Fibroblast of lung (primary cell): Measurements from ENCODE around the gene LIMK2. TPM values are rescaled to one million over a fixed set of nuclear protein-coding genes. Genes with fewer than 3 reads are reported as not detected.

Source experiments
- DNase-seq, 2 donors: peaks; one replicate each; pipeline versions ENCODE4 v3.0.0 to v3.0.0-alpha.2; 2010; ENCODE audit warnings: low read depth in 2 of 2
- H2AFZ ChIP-seq: 2 replicates; pipeline ENCODE4 v1.5.1; 2012; ENCODE audit warnings: low read length, control low read depth, inconsistent platforms
- H3K27ac ChIP-seq: 2 replicates; pipeline ENCODE4 v1.5.1; 2011; ENCODE audit warnings: low read length, control low read depth; ENCODE audit not compliant: insufficient read depth
- H3K27me3 ChIP-seq: 2 replicates; pipeline ENCODE4 v1.5.1; 2011; ENCODE audit warnings: mild to moderate bottlenecking, low read length; ENCODE audit not compliant: control insufficient read depth, insufficient read depth
- H3K36me3 ChIP-seq: 2 replicates; pipeline ENCODE4 v1.5.1; 2011; ENCODE audit warnings: low read length; ENCODE audit not compliant: control insufficient read depth, insufficient read depth
- H3K4me1 ChIP-seq: 2 replicates; pipeline ENCODE4 v1.5.1; 2011; ENCODE audit warnings: low read length; ENCODE audit not compliant: control insufficient read depth, insufficient read depth; ENCODE audit errors: extremely low read depth
- H3K4me2 ChIP-seq: 2 replicates; pipeline ENCODE4 v1.5.1; 2011; ENCODE audit warnings: low read length, control low read depth; ENCODE audit not compliant: insufficient read depth; ENCODE audit errors: extremely low read depth
- H3K4me3 ChIP-seq, 4 experiments: fragments of 200-600 bp in 1 of 4; sonication (generic) in 1 of 4; replicated peaks in 1 of 4; 2 replicates each; pipeline ENCODE4 v1.5.1; 2011 to 2016; ENCODE audit warnings: low read length in 4 of 4, low read depth in 3 of 4, mild to moderate bottlenecking in 3 of 4, control low read depth in 2 of 4, inconsistent platforms in 1 of 4, mixed read lengths in 1 of 4; ENCODE audit not compliant: insufficient read depth in 1 of 4; ENCODE audit errors: control extremely low read depth in 1 of 4
- H3K79me2 ChIP-seq: 2 replicates; pipeline ENCODE4 v1.5.1; 2012; ENCODE audit warnings: mild to moderate bottlenecking, low read length, inconsistent platforms; ENCODE audit not compliant: control insufficient read depth, insufficient read depth
- H3K9ac ChIP-seq: 2 replicates; pipeline ENCODE4 v1.5.1; 2011; ENCODE audit warnings: mild to moderate bottlenecking, low read length, control low read depth; ENCODE audit not compliant: insufficient read depth
- H3K9me3 ChIP-seq: 2 replicates; pipeline ENCODE4 v1.5.1; 2012; ENCODE audit warnings: low read depth, low read length; ENCODE audit not compliant: control insufficient read depth, insufficient read depth
- H4K20me1 ChIP-seq: 2 replicates; pipeline ENCODE4 v1.5.1; 2011; ENCODE audit warnings: low read length; ENCODE audit not compliant: control insufficient read depth, insufficient read depth; ENCODE audit errors: extremely low read depth
- CTCF ChIP-seq, 2 donors: IDR thresholded peaks in 1 of 2; conservative IDR thresholded peaks in 1 of 2; 1 replicate in 1 of 2; 2 replicates in 1 of 2; pipeline ENCODE4 v1.5.1; 2011 to 2012; ENCODE audit warnings: low read length in 2 of 2, control low read depth in 1 of 2, inconsistent platforms in 1 of 2, low read depth in 1 of 2, mild to moderate bottlenecking in 1 of 2
- EZH2 ChIP-seq: IDR thresholded peaks from 2 replicates; pipeline ENCODE4 v1.5.1; 2012; ENCODE audit warnings: low read length, control low read depth, mild to moderate bottlenecking; ENCODE audit errors: missing control alignments
- polyA plus RNA-seq, 2 donors: library from polyadenylated mRNA; depleted of rRNA in 1 of 2; stranded (reverse) in 1 of 2; unstranded in 1 of 2; fragments of >200 nt; gene quantifications; 2 replicates each; pipeline ENCODE4 v1.2.1, GENCODE V29; 2011 to 2012; ENCODE audit warnings: missing spikeins in 1 of 2
- total RNA-seq: library from RNA; depleted of rRNA; stranded (reverse); fragments of >200 nt; gene quantifications from 2 replicates; pipeline ENCODE4 v1.2.1, GENCODE V29; 2014

LIMK2 gene
- total and polyA plus RNA-seq, 2 donors (not counting 1 experiment from before 2014, with no cell fraction given), result 3.4 to 20.0 TPM

- H3K36me3 ChIP-seq, result peaks cover 3% of the 10 kb centered on the region
- TF ChIP-seq EZH2, result no peak
- no peak for TF ChIP-seq CTCF (conservative IDR thresholded peaks at IDR 0.05 in 1 of 2, IDR thresholded peaks at IDR 0.05 in 1 of 2; ENCODE audit: low read depth in 1 of 2, low read length in 2 of 2)
- no peaks in the 10 kb centered on the region for H3K9me3 ChIP-seq
- H3K9ac ChIP-seq, result no peak overlapping the region
- no peak overlapping the region for H3K4me2 ChIP-seq
- no peaks in the 10 kb centered on the region for H3K4me1 ChIP-seq
- no peak for DNase-seq
- H3K27ac ChIP-seq, result no peak overlapping the region
- H4K20me1 ChIP-seq, result no peaks in the 10 kb centered on the region
- no peaks in the 10 kb centered on the region for H3K27me3 ChIP-seq
- no peak overlapping the region for H3K4me3 ChIP-seq
- no peak overlapping the region for H2AFZ ChIP-seq
- H3K79me2 ChIP-seq, result no peaks in the 10 kb centered on the region
Observed at GRCh38 chr22:31323578-31324550, 111.8 kb downstream of the LIMK2 start.

DNA sequence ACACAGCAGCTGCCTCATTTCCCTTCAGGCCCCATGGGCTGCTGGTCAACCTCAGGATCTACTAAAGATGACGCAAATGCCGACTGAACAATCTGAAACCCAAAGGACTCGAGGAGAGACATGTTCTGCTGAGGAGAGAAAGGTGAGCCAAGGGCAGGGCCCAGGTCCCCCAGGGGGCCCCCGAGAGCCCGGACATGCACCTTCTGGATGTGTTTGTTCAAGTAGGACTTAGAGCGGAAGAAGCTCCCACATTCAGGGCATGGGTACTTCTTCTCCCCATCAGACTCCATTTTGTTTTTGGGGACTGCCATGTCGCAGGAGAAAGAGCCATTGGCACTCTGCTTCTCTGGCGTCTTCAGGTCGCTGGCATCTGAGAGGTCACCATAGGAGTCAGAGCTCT is 114.8 kb downstream of the LIMK2 start:
- Histone ChIP-seq H2AFZ (no peak overlapping the region), H3K36me3 (peaks cover 3% of the 10 kb centered on the region), H3K27ac (no peak overlapping the region), H3K9ac (no peak overlapping the region), H3K79me2 (no peaks in the 10 kb centered on the region), H4K20me1 (no peaks in the 10 kb centered on the region), H3K9me3 (no peaks in the 10 kb centered on the region), H3K4me1 (no peaks in the 10 kb centered on the region), H3K4me3 (no peak overlapping the region), H3K4me2 (no peak overlapping the region), H3K27me3 (no peaks in the 10 kb centered on the region)
- no peak for DNase-seq
- TF ChIP-seq EZH2 (no peak), CTCF (conservative IDR thresholded peaks at IDR 0.05 in 1 of 2, IDR thresholded peaks at IDR 0.05 in 1 of 2; ENCODE audit: low read depth in 1 of 2, low read length in 2 of 2) (no peak)

GRCh38 chr22:31327806-31328543 is 115.9 kb downstream of the LIMK2 start:
- no peaks in the 10 kb centered on the region for H3K4me1 ChIP-seq
- TF ChIP-seq EZH2 (no peak), CTCF (conservative IDR thresholded peaks at IDR 0.05 in 1 of 2, IDR thresholded peaks at IDR 0.05 in 1 of 2; ENCODE audit: low read depth in 1 of 2, low read length in 2 of 2) (no peak)

More at GRCh38 chr22:31327806-31328543, 115.9 kb downstream of the LIMK2 start:
- Histone ChIP-seq H3K4me3 (no peak overlapping the region), H4K20me1 (no peaks in the 10 kb centered on the region), H3K27me3 (no peaks in the 10 kb centered on the region), H3K9me3 (no peaks in the 10 kb centered on the region), H3K9ac (no peak overlapping the region), H3K36me3 (peaks cover 3% of the 10 kb centered on the region), H2AFZ (no peak overlapping the region), H3K4me2 (no peak overlapping the region), H3K79me2 (no peaks in the 10 kb centered on the region), H3K27ac (no peak overlapping the region)
- DNase-seq, result no peak
